ENCODE data around the gene EFNB2. TPM values are rescaled to one million over a fixed set of nuclear protein-coding genes. Genes with fewer than 3 reads are reported as not detected.

The EFNB2 gene
- polyA plus RNA-seq, 3 donors = not detected

DNA sequence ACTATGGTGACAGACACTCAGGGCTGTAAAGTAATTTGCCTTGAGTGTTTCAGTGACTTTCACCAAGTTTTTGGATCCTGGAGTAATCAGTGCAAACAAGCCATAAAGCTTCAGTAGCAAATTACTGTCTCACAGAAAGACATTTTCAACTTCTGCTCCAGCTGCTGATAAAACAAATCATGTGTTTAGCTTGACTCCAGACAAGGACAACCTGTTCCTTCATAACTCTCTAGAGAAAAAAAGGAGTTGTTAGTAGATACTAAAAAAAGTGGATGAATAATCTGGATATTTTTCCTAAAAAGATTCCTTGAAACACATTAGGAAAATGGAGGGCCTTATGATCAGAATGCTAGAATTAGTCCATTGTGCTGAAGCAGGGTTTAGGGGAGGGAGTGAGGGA is 23.1 kb upstream of the EFNB2 start:
- no peak overlapping the region for H3K4me2 ChIP-seq (replicated peaks; ENCODE audit: extremely low read depth, low read length, poor library complexity, severe bottlenecking)
- intact Hi-C loops (cut with micrococcal nuclease) = no loop called here
- Mint-ChIP-seq H3K36me3 (peaks cover 57 to 60% of the 10 kb centered on the region in 2 donors), H3K4me1 (peaks cover 14% of the 10 kb centered on the region), H3K4me3 (no peak overlapping the region), H3K27ac (peak overlapping the region in 1 of 7 donors; percentile 21), H3K27me3 (ENCODE audit: low read depth in 3 of 3) (no peaks in the 10 kb centered on the region), H3K9me3 (no peaks in the 10 kb centered on the region)
- no peaks in the 10 kb centered on the region for H3K4me1 ChIP-seq (ENCODE audit: control insufficient read depth in 1 of 2, insufficient read depth in 2 of 2, low read length in 2 of 2)
- no peak overlapping the region for H3K9ac ChIP-seq (ENCODE audit: insufficient read depth, low read length, poor library complexity, severe bottlenecking)
- no peak overlapping the region for H2AFZ ChIP-seq (ENCODE audit: insufficient read depth, low read depth, low read length, poor library complexity, severe bottlenecking)
- peaks cover 60 to 65% of the 10 kb centered on the region in 2 donors for H3K36me3 ChIP-seq (replicated peaks in 1 of 2; ENCODE audit: control insufficient read depth in 1 of 2, insufficient read depth in 2 of 2, low read length in 2 of 2)
- no peak for DNase-seq
- H4K20me1 ChIP-seq (ENCODE audit: insufficient read depth, low read length) = peaks cover 100% of the 10 kb centered on the region
- TF ChIP-seq, protein P1, sequence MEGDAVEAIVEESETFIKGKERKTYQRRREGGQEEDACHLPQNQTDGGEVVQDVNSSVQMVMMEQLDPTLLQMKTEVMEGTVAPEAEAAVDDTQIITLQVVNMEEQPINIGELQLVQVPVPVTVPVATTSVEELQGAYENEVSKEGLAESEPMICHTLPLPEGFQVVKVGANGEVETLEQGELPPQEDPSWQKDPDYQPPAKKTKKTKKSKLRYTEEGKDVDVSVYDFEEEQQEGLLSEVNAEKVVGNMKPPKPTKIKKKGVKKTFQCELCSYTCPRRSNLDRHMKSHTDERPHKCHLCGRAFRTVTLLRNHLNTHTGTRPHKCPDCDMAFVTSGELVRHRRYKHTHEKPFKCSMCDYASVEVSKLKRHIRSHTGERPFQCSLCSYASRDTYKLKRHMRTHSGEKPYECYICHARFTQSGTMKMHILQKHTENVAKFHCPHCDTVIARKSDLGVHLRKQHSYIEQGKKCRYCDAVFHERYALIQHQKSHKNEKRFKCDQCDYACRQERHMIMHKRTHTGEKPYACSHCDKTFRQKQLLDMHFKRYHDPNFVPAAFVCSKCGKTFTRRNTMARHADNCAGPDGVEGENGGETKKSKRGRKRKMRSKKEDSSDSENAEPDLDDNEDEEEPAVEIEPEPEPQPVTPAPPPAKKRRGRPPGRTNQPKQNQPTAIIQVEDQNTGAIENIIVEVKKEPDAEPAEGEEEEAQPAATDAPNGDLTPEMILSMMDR (IDR thresholded peaks at IDR 0.05) = no peak
- no peak overlapping the region for H3K4me3 ChIP-seq (replicated peaks in 1 of 3; ENCODE audit: low read depth in 2 of 3, low read length in 3 of 3)
- no peaks in the 10 kb centered on the region for H3K27me3 ChIP-seq (ENCODE audit: control insufficient read depth in 2 of 2, insufficient read depth in 2 of 2, low read length in 2 of 2)
- H3K27ac ChIP-seq (ENCODE audit: low read depth in 1 of 2, low read length in 2 of 2) = no peak overlapping the region
- H3K9me3 ChIP-seq (replicated peaks in 1 of 2; ENCODE audit: control insufficient read depth in 1 of 2, insufficient read depth in 1 of 2, low read length in 2 of 2) = no peaks in the 10 kb centered on the region
- H3K79me2 ChIP-seq (ENCODE audit: insufficient read depth, low read length) = peaks cover 100% of the 10 kb centered on the region

DNA sequence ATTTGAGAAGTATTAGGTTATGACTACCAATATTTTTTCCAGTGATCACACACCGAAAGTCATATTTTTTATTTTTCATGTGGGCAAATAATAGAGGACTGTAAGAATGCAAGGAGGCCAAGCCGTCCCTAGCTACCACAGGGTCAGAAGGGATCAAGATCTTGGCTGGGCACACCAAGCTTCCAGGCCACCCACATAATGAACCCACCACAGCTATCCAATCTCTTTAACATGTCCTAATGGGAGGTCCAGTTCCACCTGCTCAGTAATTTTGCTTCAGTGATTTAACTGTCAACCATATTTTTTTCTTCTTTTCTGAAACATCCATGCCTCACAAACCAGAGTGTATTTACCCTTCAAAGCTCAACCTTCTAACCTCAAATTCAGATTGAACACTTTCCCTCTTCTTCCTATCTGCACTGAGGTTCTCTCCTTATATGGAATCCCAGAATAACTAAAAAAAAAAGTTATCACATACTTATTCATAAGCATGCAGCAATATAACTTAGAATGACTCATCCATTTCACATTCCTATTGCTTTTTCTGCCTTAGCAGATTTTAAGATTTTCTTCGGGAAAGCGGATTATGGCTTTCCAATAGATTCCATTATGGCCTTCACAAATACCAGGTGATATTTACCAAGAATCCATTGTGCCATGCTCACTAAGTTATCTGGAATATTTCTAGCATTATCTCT is 20.3 kb upstream of the EFNB2 start:
- intact Hi-C loops (cut with micrococcal nuclease) = no loop called here
- H3K9me3 Mint-ChIP-seq = no peaks in the 10 kb centered on the region
- no peak overlapping the region for H3K4me3 Mint-ChIP-seq
- peaks cover 12% of the 10 kb centered on the region for H3K4me1 Mint-ChIP-seq
- no peaks in the 10 kb centered on the region for H3K9me3 ChIP-seq (replicated peaks in 1 of 2; ENCODE audit: control insufficient read depth in 1 of 2, insufficient read depth in 1 of 2, low read length in 2 of 2)
- no peaks in the 10 kb centered on the region for H3K27me3 Mint-ChIP-seq (ENCODE audit: low read depth in 3 of 3)
- no peaks in the 10 kb centered on the region for H3K4me1 ChIP-seq (ENCODE audit: control insufficient read depth in 1 of 2, insufficient read depth in 2 of 2, low read length in 2 of 2)
- TF ChIP-seq, protein P1 (IDR thresholded peaks at IDR 0.05) = no peak
- H3K36me3 ChIP-seq (replicated peaks in 1 of 2; ENCODE audit: control insufficient read depth in 1 of 2, insufficient read depth in 2 of 2, low read length in 2 of 2) = peaks cover 74 to 92% of the 10 kb centered on the region in 2 donors
- H3K27me3 ChIP-seq (ENCODE audit: control insufficient read depth in 2 of 2, insufficient read depth in 2 of 2, low read length in 2 of 2) = no peaks in the 10 kb centered on the region
- DNase-seq = no peak
- no peak overlapping the region for H3K4me2 ChIP-seq (replicated peaks; ENCODE audit: extremely low read depth, low read length, poor library complexity, severe bottlenecking)
- no peak overlapping the region for H3K27ac ChIP-seq (ENCODE audit: low read depth in 1 of 2, low read length in 2 of 2)
- peaks cover 100% of the 10 kb centered on the region for H3K79me2 ChIP-seq (ENCODE audit: insufficient read depth, low read length)
- no peak overlapping the region for H3K27ac Mint-ChIP-seq
- no peak overlapping the region for H2AFZ ChIP-seq (ENCODE audit: insufficient read depth, low read depth, low read length, poor library complexity, severe bottlenecking)
- no CpG with 5 or more reads among the region's 4 CpGs for WGBS (ENCODE audit: insufficient coverage)
- H4K20me1 ChIP-seq (ENCODE audit: insufficient read depth, low read length) = peaks cover 100% of the 10 kb centered on the region
- peaks cover 78 to 81% of the 10 kb centered on the region in 2 donors for H3K36me3 Mint-ChIP-seq
- no peak overlapping the region for H3K4me3 ChIP-seq (replicated peaks in 1 of 3; ENCODE audit: low read depth in 2 of 3, low read length in 3 of 3)
- no peak overlapping the region for H3K9ac ChIP-seq (ENCODE audit: insufficient read depth, low read length, poor library complexity, severe bottlenecking)

All from CD14-positive monocyte (primary cell).